ENCODE results near the gene NKAIN2.
"Not testable (repeated sequence)": the region's sequence is repeated elsewhere in the genome, so short reads cannot be mapped to it uniquely, and the experiment has no call there.

The NKAIN2 gene

DNA sequence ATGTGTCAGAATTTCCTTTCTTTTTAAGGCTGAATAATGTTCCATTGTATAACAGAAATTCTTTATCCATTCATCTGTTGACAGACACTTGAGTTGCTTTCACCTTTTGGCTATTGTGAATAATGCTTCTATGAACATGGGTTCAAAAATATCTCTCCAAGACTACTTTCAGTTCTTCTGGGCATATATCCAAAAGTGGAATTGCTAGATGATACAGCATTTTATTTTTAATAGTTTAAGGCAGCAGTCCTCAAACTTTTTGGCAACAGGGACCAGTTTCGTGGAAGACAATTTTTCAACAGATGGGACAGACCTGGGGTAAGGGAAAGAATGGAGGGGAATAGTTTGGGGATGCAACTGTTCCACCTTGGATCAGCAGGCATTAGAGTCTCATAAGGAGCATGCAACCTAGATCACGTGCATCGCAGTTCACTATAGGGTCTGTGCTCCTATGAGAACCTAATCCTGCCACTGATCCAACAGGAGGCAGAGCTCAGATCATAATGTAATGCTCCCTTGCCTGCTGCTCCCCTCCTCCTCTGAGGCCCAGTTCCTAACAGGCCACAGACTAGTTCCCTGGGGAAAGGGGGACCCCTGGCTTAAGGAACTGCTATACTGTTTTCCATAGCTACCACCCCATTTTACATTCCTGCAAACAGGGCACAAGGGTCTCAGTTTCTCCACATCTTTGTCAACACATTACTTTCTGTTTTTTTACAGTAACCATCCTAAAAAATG, 918.6 kb downstream of the NKAIN2 start:
- DNase-seq = no peak

- no peak for DNase-seq
Observed at GRCh38 chr6:124723671-124724070, 920.0 kb downstream of the NKAIN2 start.

DNA sequence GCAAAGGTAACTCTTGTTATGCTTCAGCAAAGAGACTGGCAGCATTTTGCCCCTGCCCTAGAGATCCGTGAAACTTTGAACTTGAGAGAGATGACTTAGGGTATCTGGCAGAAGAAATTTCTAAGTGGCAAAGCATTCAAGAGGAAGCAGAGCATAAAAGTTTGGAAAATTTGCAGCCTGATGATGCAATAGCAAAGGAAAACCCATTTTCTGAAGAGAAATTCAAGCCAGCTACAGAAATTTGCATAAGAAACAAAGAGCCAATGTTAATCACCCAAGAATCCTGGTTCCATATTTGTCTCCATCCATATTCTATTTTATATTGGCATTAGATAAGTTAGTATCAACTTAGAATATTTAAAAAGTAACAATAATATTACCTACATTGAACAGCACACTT, 934.1 kb downstream of the NKAIN2 start:
- not testable (repeated sequence) for DNase-seq

DNA sequence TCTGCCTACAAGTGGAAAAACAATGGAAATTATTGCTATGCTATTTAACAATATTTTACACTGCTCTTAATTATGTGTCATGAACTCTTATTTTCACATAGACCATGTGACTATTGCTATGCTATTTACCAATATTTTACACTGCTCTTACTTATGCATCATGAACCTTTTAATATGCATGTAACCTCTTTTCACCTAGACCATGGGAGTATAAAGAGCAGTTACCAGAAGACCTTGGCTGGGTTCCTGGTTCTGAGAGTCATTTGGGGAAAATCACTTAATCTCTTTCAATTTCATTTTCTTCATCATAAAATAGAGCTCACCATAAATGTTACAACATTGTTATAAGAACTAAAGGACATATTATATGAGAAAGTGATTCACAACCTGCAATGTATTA, 934.8 kb downstream of the NKAIN2 start:
- no peak for DNase-seq

GRCh38 chr6:124741341-124741740, 937.7 kb downstream of the NKAIN2 start:
- no peak for DNase-seq

DNA sequence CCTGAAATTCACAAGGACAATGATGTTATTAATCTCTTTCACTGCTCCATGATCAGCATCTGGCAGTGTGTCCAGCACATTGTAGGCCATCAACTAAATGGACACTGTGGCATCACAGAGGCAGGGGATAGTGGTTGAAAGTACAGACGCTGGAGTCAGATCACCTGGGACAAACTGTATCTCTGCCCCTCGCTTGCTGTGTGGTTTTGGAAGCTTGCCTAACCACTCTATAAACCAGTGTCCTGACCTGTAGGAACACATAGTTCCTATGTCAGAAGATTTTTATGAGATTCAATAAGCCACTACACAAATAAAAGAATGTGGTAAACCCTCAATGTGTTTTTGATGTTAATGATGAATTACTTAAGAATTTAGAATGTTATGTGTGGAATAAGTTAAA, 939.3 kb downstream of the NKAIN2 start:
- DNase-seq = no peak

DNA sequence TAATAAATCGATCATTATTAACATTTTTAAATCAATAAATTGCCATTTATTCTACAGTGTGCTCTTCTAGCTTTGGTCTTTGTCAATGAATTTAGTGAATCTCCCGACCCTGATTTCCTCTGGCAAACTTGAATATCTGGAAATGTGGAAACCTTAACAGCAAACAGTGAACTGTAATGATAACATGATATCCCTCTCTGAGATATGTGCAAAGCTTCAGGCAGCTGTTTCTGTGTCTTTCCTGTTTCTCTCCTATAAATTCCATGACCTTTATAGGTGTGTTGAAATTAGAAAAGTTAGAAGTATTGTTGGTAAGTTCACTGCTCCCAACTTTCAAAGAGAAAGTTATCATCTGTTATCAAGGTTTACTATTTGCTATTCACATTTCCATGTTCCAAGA, 939.8 kb downstream of the NKAIN2 start:
- no peak for DNase-seq

GRCh38 chr6:124747349-124747748, 943.7 kb downstream of the NKAIN2 start:
- no peak for DNase-seq

DNA sequence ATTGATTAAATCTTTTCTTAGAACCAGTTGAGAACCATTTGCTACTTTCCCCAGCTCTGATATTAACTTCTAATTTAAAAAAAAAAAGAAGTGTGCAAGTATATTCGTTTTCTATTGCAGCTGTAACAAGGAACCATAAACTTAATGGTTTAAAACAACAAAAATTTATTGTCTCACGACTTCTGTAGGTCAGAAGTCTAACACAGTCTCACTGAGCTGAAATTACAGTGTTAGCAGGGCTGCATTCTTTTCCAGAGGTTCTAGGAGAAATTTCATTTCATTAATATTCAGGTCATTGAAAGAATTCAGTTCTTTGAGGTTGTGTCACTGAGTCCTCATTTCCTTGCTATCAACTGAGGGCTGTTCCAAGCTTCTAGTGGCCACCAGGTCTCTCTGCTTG, 945.1 kb downstream of the NKAIN2 start:
- DNase-seq = no peak

DNA sequence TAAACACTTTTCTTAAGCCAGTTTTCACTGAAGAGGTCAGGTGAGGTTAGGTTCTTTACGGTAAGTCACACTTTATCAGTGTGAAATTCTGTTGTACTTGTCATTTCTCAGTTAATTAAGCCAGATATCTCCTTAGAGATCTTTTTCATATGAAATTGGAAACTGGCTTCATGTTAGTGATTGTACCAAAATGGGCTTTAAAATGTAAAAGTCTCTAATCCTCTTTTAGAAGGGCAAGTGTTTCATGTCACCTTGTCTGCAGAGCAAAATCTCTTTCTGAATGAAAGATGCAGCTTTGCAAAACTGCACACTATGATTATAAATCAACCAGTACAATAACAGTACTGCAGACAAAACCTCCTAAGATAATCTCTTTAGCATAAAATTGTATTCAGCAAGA, 949.3 kb downstream of the NKAIN2 start:
- DNase-seq = no peak

GRCh38 chr6:124753562-124754105, 950.0 kb downstream of the NKAIN2 start:
- no peak for DNase-seq

- DNase-seq = no peak
Observed at GRCh38 chr6:124755321-124755720, 951.7 kb downstream of the NKAIN2 start.

DNA sequence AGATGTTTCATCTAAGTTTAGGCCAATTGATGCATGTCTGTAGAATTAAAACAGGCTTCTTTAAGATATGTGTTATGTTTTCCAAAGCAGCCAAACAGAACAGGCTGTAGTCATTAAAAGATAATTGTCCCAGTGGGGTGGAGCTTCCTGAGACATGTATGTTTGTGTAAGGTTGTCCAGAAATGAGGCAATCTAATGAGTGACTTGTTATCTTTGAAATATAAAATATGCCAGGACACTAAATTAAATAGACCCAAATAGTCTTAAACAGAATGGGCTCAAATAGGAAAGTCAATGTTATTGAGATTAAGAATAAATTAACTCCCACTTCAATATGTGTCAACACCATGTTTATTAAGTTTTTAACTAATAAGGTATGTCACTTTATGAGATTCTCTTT, 953.9 kb downstream of the NKAIN2 start:
- DNase-seq = no peak

DNA sequence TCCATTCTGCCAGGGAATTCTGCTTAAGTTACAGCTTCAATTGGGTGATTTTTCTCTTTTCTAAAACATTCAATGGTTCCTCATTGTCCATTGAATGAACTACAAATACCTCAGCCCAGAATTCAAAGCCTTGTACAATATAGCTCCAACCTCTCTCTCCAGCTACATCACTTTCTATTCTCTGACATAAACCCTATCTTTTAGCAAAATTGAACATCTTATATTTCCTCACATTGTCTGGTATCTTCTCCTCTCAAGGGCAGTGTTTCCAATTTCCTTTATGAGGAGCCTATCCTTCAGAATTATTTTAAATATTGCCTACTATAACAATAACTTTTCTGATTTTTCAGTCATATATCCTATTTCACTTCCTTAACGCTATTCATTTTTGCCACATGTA, 955.0 kb downstream of the NKAIN2 start:
- no peak for DNase-seq

- no peak for DNase-seq
Observed at GRCh38 chr6:124765280-124765679, 961.6 kb downstream of the NKAIN2 start.

GRCh38 chr6:124768224-124768623, 964.6 kb downstream of the NKAIN2 start:
- DNase-seq = no peak

GRCh38 chr6:124769811-124770544, 966.3 kb downstream of the NKAIN2 start:
- DNase-seq = peak; percentile 49

DNA sequence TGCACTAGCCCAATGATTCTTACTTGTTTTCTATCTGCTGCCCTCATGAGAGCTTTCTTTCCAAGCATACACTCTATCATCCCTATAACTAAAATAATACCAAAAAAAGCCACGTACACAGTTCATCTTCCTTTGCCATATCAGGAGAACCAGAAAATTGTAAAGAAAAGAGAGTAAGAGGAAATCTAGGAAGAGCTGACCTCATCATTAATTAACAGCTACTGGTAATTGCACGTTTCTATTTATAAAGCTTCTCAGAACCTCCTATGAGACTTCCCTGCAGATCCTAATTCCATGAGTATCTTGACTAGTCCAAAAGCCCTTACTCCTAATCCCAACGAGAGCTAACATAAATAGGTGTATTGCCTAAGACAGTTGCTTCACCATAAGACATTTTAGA, 967.1 kb downstream of the NKAIN2 start:
- no peak for DNase-seq

DNA sequence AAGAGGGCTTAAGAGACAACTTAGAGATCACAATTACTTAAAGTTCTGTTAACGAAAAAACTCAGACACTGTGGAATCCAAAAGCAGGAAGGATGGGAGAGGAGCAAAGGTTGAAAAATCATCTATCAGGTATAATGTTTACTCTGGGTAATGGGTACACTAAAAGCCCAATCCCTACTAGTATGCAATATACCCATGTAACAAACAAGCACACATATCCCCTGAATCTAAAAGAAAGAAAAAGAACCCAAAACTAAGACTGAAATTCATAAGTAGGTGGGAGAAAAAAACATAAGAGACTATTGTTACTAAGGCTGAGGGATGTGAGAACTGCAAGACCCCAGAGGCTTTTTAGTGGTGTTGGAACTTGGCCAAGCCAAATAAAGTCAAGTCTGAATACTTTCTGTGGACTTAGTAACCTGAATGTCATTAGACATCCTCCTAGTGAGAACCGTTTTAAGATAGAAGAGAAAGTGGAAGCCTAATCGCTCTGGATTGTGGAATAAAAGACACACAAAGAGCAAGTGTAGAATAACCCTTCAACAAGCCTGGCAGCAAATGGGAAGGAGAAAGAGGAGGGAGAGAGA, 969.2 kb downstream of the NKAIN2 start:
- DNase-seq = no peak

DNA sequence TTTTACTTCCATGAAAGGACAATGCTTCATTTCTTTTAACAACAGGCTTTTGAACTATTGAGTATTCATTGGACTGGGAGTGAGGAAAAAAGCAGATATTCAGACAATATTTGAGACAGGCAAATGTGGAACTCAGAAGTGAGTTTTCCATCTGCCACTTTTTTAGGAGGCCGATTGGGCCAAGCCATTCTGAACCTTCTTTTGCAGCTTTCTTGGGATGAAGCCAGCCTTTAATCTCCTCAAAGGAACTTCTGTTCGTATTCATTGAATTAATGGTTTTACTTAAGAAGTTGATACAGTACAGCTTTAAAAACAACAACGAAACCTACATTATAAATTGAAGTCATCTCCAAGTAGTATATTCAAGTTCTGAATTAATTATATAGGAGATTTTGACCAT, 971.5 kb downstream of the NKAIN2 start:
- DNase-seq = no peak

DNA sequence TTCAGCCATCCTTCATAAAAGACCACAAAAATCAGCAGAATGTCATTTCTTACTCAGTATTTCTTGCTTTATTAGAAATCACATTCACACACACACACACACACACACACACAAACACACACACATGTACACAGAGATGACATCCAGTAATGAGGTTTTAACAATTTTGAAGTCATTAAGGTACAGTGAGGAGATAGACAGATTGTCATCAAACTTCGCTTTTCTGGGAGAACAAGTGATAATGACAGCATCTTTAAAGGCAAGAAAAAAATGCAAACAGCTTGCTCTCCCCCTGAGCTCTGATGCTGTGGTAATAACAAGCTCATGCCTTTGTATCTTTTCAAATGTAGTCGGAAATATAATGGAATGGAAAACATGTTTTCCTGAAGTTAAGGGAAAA, 974.2 kb downstream of the NKAIN2 start:
- DNase-seq = no peak

- no peak for DNase-seq
Observed at GRCh38 chr6:124780623-124781022, 977.0 kb downstream of the NKAIN2 start.

- DNase-seq = no peak
Observed at GRCh38 chr6:124783344-124783743, 979.7 kb downstream of the NKAIN2 start.

GRCh38 chr6:124791156-124791555, 987.5 kb downstream of the NKAIN2 start:
- DNase-seq = no peak
